Cortex of kidney (tissue), 1 donor: ENCODE data around the gene NLGN3.
"Not testable (repeated sequence)": the region's sequence is repeated elsewhere in the genome, so short reads cannot be mapped to it uniquely, and the experiment has no call there.

ENCODE experiments used
- DNase-seq: peaks from one replicate; lab custom pipeline; 2025; lab: John Stamatoyannopoulos, UW

The NLGN3 gene

GRCh38 chrX:71169586-71169985 lies 24.9 kb downstream of the NLGN3 start:
- no peak for DNase-seq

GRCh38 chrX:71170660-71171059 lies 26.0 kb downstream of the NLGN3 start:
- DNase-seq = no peak

- no peak for DNase-seq
Measured at GRCh38 chrX:71171110-71171801, 26.6 kb downstream of the NLGN3 start.

GRCh38 chrX:71173440-71173839 lies 28.8 kb downstream of the NLGN3 start:
- no peak for DNase-seq

GRCh38 chrX:71174795-71175194 lies 30.2 kb downstream of the NLGN3 start:
- DNase-seq = no peak

- DNase-seq = no peak
Measured at GRCh38 chrX:71175531-71175930, 30.9 kb downstream of the NLGN3 start.

GRCh38 chrX:71177327-71177726 lies 32.7 kb downstream of the NLGN3 start:
- no peak for DNase-seq

- DNase-seq = no peak
Measured at GRCh38 chrX:71178908-71179307, 34.3 kb downstream of the NLGN3 start.

- not testable (repeated sequence) for DNase-seq
Measured at GRCh38 chrX:71180579-71181265, 36.1 kb downstream of the NLGN3 start.

GRCh38 chrX:71181558-71181909 lies 36.9 kb downstream of the NLGN3 start:
- DNase-seq = no peak

- peak; percentile 38 for DNase-seq
Measured at GRCh38 chrX:71181910-71182799, 37.5 kb downstream of the NLGN3 start.

- no peak for DNase-seq
Measured at GRCh38 chrX:71182871-71183270, 38.2 kb downstream of the NLGN3 start.

- DNase-seq = no peak
Measured at GRCh38 chrX:71183341-71183740, 38.7 kb downstream of the NLGN3 start.

GRCh38 chrX:71184092-71184491 lies 39.5 kb downstream of the NLGN3 start:
- no peak for DNase-seq

GRCh38 chrX:71184803-71185495 lies 40.3 kb downstream of the NLGN3 start:
- DNase-seq = no peak

- DNase-seq = no peak
Measured at GRCh38 chrX:71191248-71191647, 46.6 kb downstream of the NLGN3 start.

GRCh38 chrX:71195964-71196649 lies 51.5 kb downstream of the NLGN3 start:
- no peak for DNase-seq

- DNase-seq = no peak
Measured at GRCh38 chrX:71198066-71198465, 53.4 kb downstream of the NLGN3 start.

GRCh38 chrX:71199252-71200008 lies 54.8 kb downstream of the NLGN3 start:
- DNase-seq = no peak

- DNase-seq = no peak
Measured at GRCh38 chrX:71210816-71211215, 66.2 kb downstream of the NLGN3 start.

- no peak for DNase-seq
Measured at GRCh38 chrX:71212536-71212935, 67.9 kb downstream of the NLGN3 start.
